SK-N-SH (cell line): ENCODE measurements around the gene RPE. TPM values are rescaled to one million over a fixed set of nuclear protein-coding genes. Genes with fewer than 3 reads are reported as not detected.

Source experiments
- CTCF ChIA-PET: fragments of 300-600, 350-600 bp; formaldehyde crosslinking; extraction: SDS; loops from one replicate; lab custom pipeline; 2021; lab: Yijun Ruan, JAX
- POLR2A ChIA-PET: fragments of 350-600 bp; sonication (Branson Sonifier 250); formaldehyde crosslinking; extraction: SDS; loops from one replicate; lab custom pipeline; 2020; ENCODE audit warnings: antibody characterized with exemption, inconsistent platforms; lab: Yijun Ruan, JAX
- DNase-seq: peaks from one replicate; pipeline ENCODE4 v3.0.0; 2012
- H2AFZ ChIP-seq: fragments of 200-600 bp; sonication (generic); 2 replicates; pipeline ENCODE4 v1.8.1; 2016; ENCODE audit warnings: antibody characterized with exemption, mild to moderate bottlenecking, low read depth
- H3F3A ChIP-seq: fragments of 200-600 bp; sonication (generic); replicated peaks from 2 replicates; pipeline ENCODE3; 2016; ENCODE audit warnings: antibody characterized with exemption, mild to moderate bottlenecking; ENCODE audit not compliant: insufficient read depth
- H3K27ac ChIP-seq, 2 experiments: fragments of 200-500 bp in 1 of 2; fragments of 200-600 bp in 1 of 2; sonication (Bioruptor generic) in 1 of 2; sonication (generic), shearing (Covaris generic) in 1 of 2; 2 replicates each; pipeline versions ENCODE4 v1.5.1 to v1.6.1; 2014 to 2016; ENCODE audit warnings: low read depth in 2 of 2, inconsistent platforms in 1 of 2, low read length in 1 of 2, mild to moderate bottlenecking in 1 of 2, mixed read lengths in 1 of 2
- H3K27me3 ChIP-seq: fragments of 200-600 bp; sonication (generic), shearing (Covaris generic); 2 replicates; pipeline ENCODE4 v1.6.1; 2016; ENCODE audit warnings: mixed run types; ENCODE audit not compliant: insufficient read depth
- H3K36me3 ChIP-seq, 2 experiments: fragments of 200-500 bp in 1 of 2; fragments of 200-600 bp in 1 of 2; sonication (Bioruptor generic) in 1 of 2; sonication (generic) in 1 of 2; replicated peaks in 1 of 2; 2 replicates each; pipeline versions ENCODE3 to v1.5.1; 2014 to 2016; ENCODE audit warnings: low read length in 1 of 2, mild to moderate bottlenecking in 1 of 2; ENCODE audit not compliant: insufficient read depth in 2 of 2, control insufficient read depth in 1 of 2
- H3K4me1 ChIP-seq, 2 experiments: fragments of 200-500 bp in 1 of 2; fragments of 200-600 bp in 1 of 2; sonication (Bioruptor generic) in 1 of 2; sonication (generic), shearing (Covaris generic) in 1 of 2; 2 replicates each; pipeline versions ENCODE4 v1.5.1 to v1.6.1; 2014 to 2016; ENCODE audit warnings: low read depth in 1 of 2, low read length in 1 of 2, mixed run types in 1 of 2; ENCODE audit not compliant: insufficient read depth in 2 of 2, control insufficient read depth in 1 of 2
- H3K4me2 ChIP-seq: fragments of 200-600 bp; sonication (generic), shearing (Covaris generic); 2 replicates; pipeline ENCODE4 v1.6.1; 2017; ENCODE audit warnings: mixed run types
- H3K4me3 ChIP-seq, 2 experiments: fragments of 200-500 bp in 1 of 2; fragments of 200-600 bp in 1 of 2; sonication (Bioruptor generic) in 1 of 2; sonication (generic), shearing (Covaris generic) in 1 of 2; 2 replicates each; pipeline versions ENCODE4 v1.5.1 to v1.8.1; 2014 to 2016; ENCODE audit warnings: low read depth in 2 of 2, inconsistent platforms in 1 of 2, low read length in 1 of 2, mild to moderate bottlenecking in 1 of 2, mixed read lengths in 1 of 2, moderate library complexity in 1 of 2
- H3K79me2 ChIP-seq: fragments of 200-600 bp; sonication (generic); 2 replicates; pipeline ENCODE4 v1.8.1; 2017; ENCODE audit warnings: mild to moderate bottlenecking; ENCODE audit not compliant: insufficient read depth
- H3K9ac ChIP-seq: fragments of 200-600 bp; sonication (generic); 2 replicates; pipeline ENCODE4 v1.6.1; 2017; ENCODE audit warnings: mixed run types
- H3K9me2 ChIP-seq: fragments of 200-600 bp; sonication (generic); 2 replicates; pipeline ENCODE4 v1.6.1; 2017; ENCODE audit warnings: mixed run types
- H3K9me3 ChIP-seq: fragments of 200-600 bp; sonication (generic); 2 replicates; pipeline ENCODE4 v1.6.1; 2017; ENCODE audit warnings: mixed run types, mild to moderate bottlenecking, moderate library complexity
- H4K20me1 ChIP-seq: fragments of 200-600 bp; sonication (generic); 2 replicates; pipeline ENCODE4 v1.6.1; 2017; ENCODE audit warnings: mild to moderate bottlenecking, mixed run types; ENCODE audit not compliant: insufficient read depth
- CHD2 ChIP-seq: fragments of 150-350 bp; IDR thresholded peaks from 2 replicates; pipeline ENCODE4 v1.6.1; 2018; ENCODE audit warnings: low read length; ENCODE audit not compliant: partially characterized antibody
- EP300 ChIP-seq, 2 experiments: IDR thresholded peaks; 2 replicates each; pipeline versions ENCODE4 v1.4.0 to v1.6.1; 2012; ENCODE audit warnings: borderline replicate concordance in 1 of 2, low read depth in 1 of 2, low read length in 1 of 2
- EZH2phosphoT487 ChIP-seq: fragments of 200-600 bp; sonication (generic); IDR thresholded peaks from 2 replicates; pipeline ENCODE4 v1.6.1; 2017; ENCODE audit warnings: low read depth, mixed run types, mild to moderate bottlenecking, antibody characterized with exemption, moderate library complexity, borderline replicate concordance
- FOSL2 ChIP-seq: IDR thresholded peaks from 2 replicates; pipeline ENCODE4 v1.4.0; 2012; ENCODE audit warnings: low read depth, mild to moderate bottlenecking, moderate library complexity, borderline replicate concordance
- FOXJ3 ChIP-seq: sonication (generic); formaldehyde crosslinking; IDR thresholded peaks from 2 replicates; pipeline ENCODE4 v1.5.1; 2020; ENCODE audit warnings: mild to moderate bottlenecking, missing genetic modification reagents
- GABPA ChIP-seq: IDR thresholded peaks from 2 replicates; pipeline ENCODE4 v1.4.0; 2012; ENCODE audit warnings: low read depth, mild to moderate bottlenecking
- GATA2 ChIP-seq: sonication (generic); formaldehyde crosslinking; IDR thresholded peaks from 2 replicates; pipeline ENCODE4 v1.5.0; 2020; ENCODE audit warnings: mild to moderate bottlenecking, missing genetic modification reagents
- MEF2A ChIP-seq: IDR thresholded peaks from 2 replicates; pipeline ENCODE4 v1.4.0; 2012; ENCODE audit warnings: low read depth, borderline replicate concordance
- NRF1 ChIP-seq: IDR thresholded peaks from 2 replicates; pipeline ENCODE4 v1.6.1; 2012; ENCODE audit warnings: low read depth, mild to moderate bottlenecking, low read length
- RCOR1 ChIP-seq: fragments of 150-350 bp; IDR thresholded peaks from 2 replicates; pipeline ENCODE4 v1.6.1; 2017; ENCODE audit warnings: antibody characterized with exemption, low read length
- SMC3 ChIP-seq: IDR thresholded peaks from 2 replicates; pipeline ENCODE4 v1.6.1; 2012; ENCODE audit warnings: low read depth, low read length, improper control_type of control experiment
- YY1 ChIP-seq: IDR thresholded peaks from 2 replicates; pipeline ENCODE4 v1.4.0; 2012; ENCODE audit warnings: low read depth, mild to moderate bottlenecking
- WGBS: methylation state at CpG from one replicate; pipeline ENCODE4 v1.1.6; 2017; ENCODE audit warnings: low lambda C conversion rate; 5-methylcytosine and 5-hydroxymethylcytosine counted together
- polyA plus RNA-seq, 3 experiments: library from polyadenylated mRNA; depleted of rRNA; stranded (reverse); fragments of >200 nt; gene quantifications; 2 replicates each; pipeline ENCODE4 v1.2.3, GENCODE V29; 2012
- TF ChIP-seq, protein P1 (sequence below): IDR thresholded peaks from 2 replicates; pipeline ENCODE4 v1.6.1; 2012; ENCODE audit warnings: mild to moderate bottlenecking, low read depth, low read length, moderate library complexity
- TF ChIP-seq, protein P2 (sequence below): IDR thresholded peaks from 2 replicates; pipeline ENCODE4 v1.4.0; 2012; ENCODE audit warnings: low read depth, borderline replicate concordance
- TF ChIP-seq, protein P3 (sequence below): fragments of 150-350 bp; IDR thresholded peaks from 2 replicates; pipeline ENCODE4 v1.6.1; 2016; ENCODE audit warnings: mild to moderate bottlenecking, low read depth, low read length
- TF ChIP-seq, protein P4 (sequence below): fragments of 200-600 bp; sonication (generic); IDR thresholded peaks from 2 replicates; pipeline ENCODE4 v1.6.1; 2017; ENCODE audit warnings: antibody characterized with exemption, mild to moderate bottlenecking, moderate library complexity
- TF ChIP-seq, protein P5 (sequence below): fragments of 150-350 bp; IDR thresholded peaks from 2 replicates; pipeline ENCODE4 v1.6.1; 2017; ENCODE audit warnings: antibody characterized with exemption, low read length, low read depth, borderline replicate concordance

The RPE gene
- polyA plus RNA-seq, 1 of the 3 experiments (the other 2 are of a cell fraction), result 62.9 TPM

DNA sequence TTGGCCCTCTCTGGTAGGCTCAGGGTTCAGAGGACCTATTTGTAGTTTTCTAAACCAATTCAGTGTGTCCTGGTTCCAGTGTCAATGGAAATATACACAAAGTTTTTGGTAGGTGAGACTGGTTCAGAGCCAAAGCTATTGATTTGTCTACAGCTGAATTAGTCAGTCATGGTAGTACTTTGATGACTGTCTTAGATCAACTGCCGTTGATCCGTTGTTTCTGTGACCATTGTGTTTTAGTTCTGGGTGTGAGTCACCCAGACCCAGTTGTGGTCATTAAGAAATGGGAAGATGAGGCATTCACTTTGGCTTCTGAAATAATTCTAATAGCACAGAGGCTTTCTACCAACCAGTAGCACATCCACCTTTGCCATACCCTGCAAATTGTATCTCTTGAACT is 16.0 kb upstream of the RPE start:
- no peak for TF ChIP-seq RCOR1
- TF ChIP-seq FOXJ3, result no peak
- TF ChIP-seq, protein P1, sequence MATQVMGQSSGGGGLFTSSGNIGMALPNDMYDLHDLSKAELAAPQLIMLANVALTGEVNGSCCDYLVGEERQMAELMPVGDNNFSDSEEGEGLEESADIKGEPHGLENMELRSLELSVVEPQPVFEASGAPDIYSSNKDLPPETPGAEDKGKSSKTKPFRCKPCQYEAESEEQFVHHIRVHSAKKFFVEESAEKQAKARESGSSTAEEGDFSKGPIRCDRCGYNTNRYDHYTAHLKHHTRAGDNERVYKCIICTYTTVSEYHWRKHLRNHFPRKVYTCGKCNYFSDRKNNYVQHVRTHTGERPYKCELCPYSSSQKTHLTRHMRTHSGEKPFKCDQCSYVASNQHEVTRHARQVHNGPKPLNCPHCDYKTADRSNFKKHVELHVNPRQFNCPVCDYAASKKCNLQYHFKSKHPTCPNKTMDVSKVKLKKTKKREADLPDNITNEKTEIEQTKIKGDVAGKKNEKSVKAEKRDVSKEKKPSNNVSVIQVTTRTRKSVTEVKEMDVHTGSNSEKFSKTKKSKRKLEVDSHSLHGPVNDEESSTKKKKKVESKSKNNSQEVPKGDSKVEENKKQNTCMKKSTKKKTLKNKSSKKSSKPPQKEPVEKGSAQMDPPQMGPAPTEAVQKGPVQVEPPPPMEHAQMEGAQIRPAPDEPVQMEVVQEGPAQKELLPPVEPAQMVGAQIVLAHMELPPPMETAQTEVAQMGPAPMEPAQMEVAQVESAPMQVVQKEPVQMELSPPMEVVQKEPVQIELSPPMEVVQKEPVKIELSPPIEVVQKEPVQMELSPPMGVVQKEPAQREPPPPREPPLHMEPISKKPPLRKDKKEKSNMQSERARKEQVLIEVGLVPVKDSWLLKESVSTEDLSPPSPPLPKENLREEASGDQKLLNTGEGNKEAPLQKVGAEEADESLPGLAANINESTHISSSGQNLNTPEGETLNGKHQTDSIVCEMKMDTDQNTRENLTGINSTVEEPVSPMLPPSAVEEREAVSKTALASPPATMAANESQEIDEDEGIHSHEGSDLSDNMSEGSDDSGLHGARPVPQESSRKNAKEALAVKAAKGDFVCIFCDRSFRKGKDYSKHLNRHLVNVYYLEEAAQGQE, result no peak
- TF ChIP-seq NRF1, result no peak
- no peak for TF ChIP-seq SMC3
- TF ChIP-seq EP300 (IDR thresholded peaks at IDR 0.05; ENCODE audit: borderline replicate concordance in 1 of 2, low read depth in 1 of 2, low read length in 1 of 2), result no peak
- no peak for TF ChIP-seq YY1
- no peak for TF ChIP-seq FOSL2
- no peak for TF ChIP-seq MEF2A
- TF ChIP-seq, protein P2, sequence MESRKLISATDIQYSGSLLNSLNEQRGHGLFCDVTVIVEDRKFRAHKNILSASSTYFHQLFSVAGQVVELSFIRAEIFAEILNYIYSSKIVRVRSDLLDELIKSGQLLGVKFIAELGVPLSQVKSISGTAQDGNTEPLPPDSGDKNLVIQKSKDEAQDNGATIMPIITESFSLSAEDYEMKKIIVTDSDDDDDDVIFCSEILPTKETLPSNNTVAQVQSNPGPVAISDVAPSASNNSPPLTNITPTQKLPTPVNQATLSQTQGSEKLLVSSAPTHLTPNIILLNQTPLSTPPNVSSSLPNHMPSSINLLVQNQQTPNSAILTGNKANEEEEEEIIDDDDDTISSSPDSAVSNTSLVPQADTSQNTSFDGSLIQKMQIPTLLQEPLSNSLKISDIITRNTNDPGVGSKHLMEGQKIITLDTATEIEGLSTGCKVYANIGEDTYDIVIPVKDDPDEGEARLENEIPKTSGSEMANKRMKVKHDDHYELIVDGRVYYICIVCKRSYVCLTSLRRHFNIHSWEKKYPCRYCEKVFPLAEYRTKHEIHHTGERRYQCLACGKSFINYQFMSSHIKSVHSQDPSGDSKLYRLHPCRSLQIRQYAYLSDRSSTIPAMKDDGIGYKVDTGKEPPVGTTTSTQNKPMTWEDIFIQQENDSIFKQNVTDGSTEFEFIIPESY, result no peak
- TF ChIP-seq, all 33 proteins: peak for 0
- Histone ChIP-seq H3K36me3 (no peaks in the 10 kb centered on the region), H3K27ac (no peak overlapping the region), H3F3A (no peaks in the 10 kb centered on the region), H3K4me2 (no peak overlapping the region), H3K9me3 (no peaks in the 10 kb centered on the region), H3K4me1 (no peaks in the 10 kb centered on the region), H3K4me3 (no peak overlapping the region), H3K9ac (no peak overlapping the region), H4K20me1 (no peaks in the 10 kb centered on the region), H2AFZ (no peak overlapping the region), H3K79me2 (no peaks in the 10 kb centered on the region), H3K27me3 (no peaks in the 10 kb centered on the region), H3K9me2 (no peaks in the 10 kb centered on the region)
- POLR2A ChIA-PET, result no interaction called here
- WGBS, result no CpG with 5 or more reads among the region's 2 CpGs
- CTCF ChIA-PET, result interaction anchor here (1.2 to 1.9 kb wide), 3 partner anchors 9 to 216 kb away, joined by 3 to 10 read pairs (median 8); no protein-coding TSS in a partner anchor
- DNase-seq, result no peak

DNA sequence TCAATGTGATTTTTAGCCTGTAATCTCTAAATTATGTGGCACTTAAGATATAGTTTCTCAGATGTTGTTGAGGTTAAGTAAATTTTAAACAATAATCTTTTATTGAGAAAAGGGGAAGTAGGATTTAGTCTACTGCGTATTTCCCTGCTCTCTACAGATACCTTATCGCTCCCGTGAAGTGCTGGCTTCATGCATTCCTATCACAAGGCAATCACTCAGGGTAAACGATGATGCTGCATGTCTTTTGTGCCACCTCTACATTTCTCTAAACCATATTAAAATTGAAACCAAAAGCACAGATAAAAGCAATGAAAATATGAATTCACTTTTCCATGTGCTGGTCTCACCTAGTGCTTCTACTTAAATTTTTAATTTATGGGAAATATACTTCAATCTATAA is 14.4 kb upstream of the RPE start:
- 90% methylated on average over 4 of the region's 4 CpGs for WGBS
- no peaks in the 10 kb centered on the region for H3K79me2 ChIP-seq
- no peaks in the 10 kb centered on the region for H3K36me3 ChIP-seq
- no peak for DNase-seq
- H3K9me3 ChIP-seq, result no peaks in the 10 kb centered on the region
- H3K4me1 ChIP-seq, result no peaks in the 10 kb centered on the region
- H3K4me2 ChIP-seq, result no peak overlapping the region
- CTCF ChIA-PET, result interaction anchor here (3.0 kb wide), 1 partner anchor 211 kb away, joined by 11 read pairs; no protein-coding TSS in a partner anchor
- H3K27me3 ChIP-seq, result no peaks in the 10 kb centered on the region
- POLR2A ChIA-PET, result no interaction called here
- H3K9ac ChIP-seq, result no peak overlapping the region
- no peak overlapping the region for H3K4me3 ChIP-seq
- no peaks in the 10 kb centered on the region for H4K20me1 ChIP-seq
- H3K27ac ChIP-seq, result no peak overlapping the region
- no peaks in the 10 kb centered on the region for H3K9me2 ChIP-seq
- no peaks in the 10 kb centered on the region for H3F3A ChIP-seq
- H2AFZ ChIP-seq, result no peak overlapping the region
- TF ChIP-seq, protein P3, sequence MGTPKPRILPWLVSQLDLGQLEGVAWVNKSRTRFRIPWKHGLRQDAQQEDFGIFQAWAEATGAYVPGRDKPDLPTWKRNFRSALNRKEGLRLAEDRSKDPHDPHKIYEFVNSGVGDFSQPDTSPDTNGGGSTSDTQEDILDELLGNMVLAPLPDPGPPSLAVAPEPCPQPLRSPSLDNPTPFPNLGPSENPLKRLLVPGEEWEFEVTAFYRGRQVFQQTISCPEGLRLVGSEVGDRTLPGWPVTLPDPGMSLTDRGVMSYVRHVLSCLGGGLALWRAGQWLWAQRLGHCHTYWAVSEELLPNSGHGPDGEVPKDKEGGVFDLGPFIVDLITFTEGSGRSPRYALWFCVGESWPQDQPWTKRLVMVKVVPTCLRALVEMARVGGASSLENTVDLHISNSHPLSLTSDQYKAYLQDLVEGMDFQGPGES, result no peak
- TF ChIP-seq CHD2, result no peak
- TF ChIP-seq, protein P4, sequence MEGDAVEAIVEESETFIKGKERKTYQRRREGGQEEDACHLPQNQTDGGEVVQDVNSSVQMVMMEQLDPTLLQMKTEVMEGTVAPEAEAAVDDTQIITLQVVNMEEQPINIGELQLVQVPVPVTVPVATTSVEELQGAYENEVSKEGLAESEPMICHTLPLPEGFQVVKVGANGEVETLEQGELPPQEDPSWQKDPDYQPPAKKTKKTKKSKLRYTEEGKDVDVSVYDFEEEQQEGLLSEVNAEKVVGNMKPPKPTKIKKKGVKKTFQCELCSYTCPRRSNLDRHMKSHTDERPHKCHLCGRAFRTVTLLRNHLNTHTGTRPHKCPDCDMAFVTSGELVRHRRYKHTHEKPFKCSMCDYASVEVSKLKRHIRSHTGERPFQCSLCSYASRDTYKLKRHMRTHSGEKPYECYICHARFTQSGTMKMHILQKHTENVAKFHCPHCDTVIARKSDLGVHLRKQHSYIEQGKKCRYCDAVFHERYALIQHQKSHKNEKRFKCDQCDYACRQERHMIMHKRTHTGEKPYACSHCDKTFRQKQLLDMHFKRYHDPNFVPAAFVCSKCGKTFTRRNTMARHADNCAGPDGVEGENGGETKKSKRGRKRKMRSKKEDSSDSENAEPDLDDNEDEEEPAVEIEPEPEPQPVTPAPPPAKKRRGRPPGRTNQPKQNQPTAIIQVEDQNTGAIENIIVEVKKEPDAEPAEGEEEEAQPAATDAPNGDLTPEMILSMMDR, result no peak
- no peak for TF ChIP-seq MEF2A
- TF ChIP-seq SMC3, result no peak
- TF ChIP-seq EZH2phosphoT487, result no peak
- no peak for TF ChIP-seq EP300 (IDR thresholded peaks at IDR 0.05; ENCODE audit: borderline replicate concordance in 1 of 2, low read depth in 1 of 2, low read length in 1 of 2)
- TF ChIP-seq, protein P5, sequence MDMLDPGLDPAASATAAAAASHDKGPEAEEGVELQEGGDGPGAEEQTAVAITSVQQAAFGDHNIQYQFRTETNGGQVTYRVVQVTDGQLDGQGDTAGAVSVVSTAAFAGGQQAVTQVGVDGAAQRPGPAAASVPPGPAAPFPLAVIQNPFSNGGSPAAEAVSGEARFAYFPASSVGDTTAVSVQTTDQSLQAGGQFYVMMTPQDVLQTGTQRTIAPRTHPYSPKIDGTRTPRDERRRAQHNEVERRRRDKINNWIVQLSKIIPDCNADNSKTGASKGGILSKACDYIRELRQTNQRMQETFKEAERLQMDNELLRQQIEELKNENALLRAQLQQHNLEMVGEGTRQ, result no peak
- no peak for TF ChIP-seq GABPA
- TF ChIP-seq GATA2 (CRISPR knock-in tag), result no peak
- TF ChIP-seq YY1, result no peak
